Motor neuron (in vitro differentiated cells): ENCODE measurements around the gene WDR19. TPM values are rescaled to one million over a fixed set of nuclear protein-coding genes. Genes with fewer than 3 reads are reported as not detected.
"Not testable (repeated sequence)": the region's sequence is repeated elsewhere in the genome, so short reads cannot be mapped to it uniquely, and the experiment has no call there.

Source experiments
- ATAC-seq, 8 experiments: fragments of 200-7000 bp; cut with Tn5 transposase; replicated peaks in 6 of 8; 2 replicates each; pipeline ENCODE4 v1.8.0; 2021; ENCODE audit warnings: mild to moderate bottlenecking in 8 of 8, moderate library complexity in 8 of 8
- H3K27ac ChIP-seq, 2 donors: fragments of 250-450 bp; sonication (Bioruptor Pico); 2 replicates each; pipeline ENCODE4 v1.9.0; 2021; ENCODE audit warnings: antibody characterized with exemption in 2 of 2, mild to moderate bottlenecking in 2 of 2, moderate library complexity in 1 of 2
- H3K4me1 ChIP-seq, 2 donors: fragments of 250-450 bp; sonication (Bioruptor Pico); replicated peaks in 1 of 2; 2 replicates each; pipeline ENCODE4 v1.6.1; 2021; ENCODE audit warnings: antibody characterized with exemption in 2 of 2, mild to moderate bottlenecking in 2 of 2, moderate library complexity in 1 of 2
- H3K4me3 ChIP-seq, 5 donors: fragments of 250-450 bp; sonication (Bioruptor Pico); 2 replicates each; pipeline ENCODE4 v1.9.0; 2021; ENCODE audit warnings: antibody characterized with exemption in 5 of 5, mild to moderate bottlenecking in 5 of 5, moderate library complexity in 4 of 5
- WGBS, 10 experiments: fragments of 450-650 bp; shearing (Covaris generic); methylation state at CpG; one replicate each; pipeline ENCODE4 v1.0.0; 2022; 5-methylcytosine and 5-hydroxymethylcytosine counted together
- in situ Hi-C, 9 experiments: fragments of 400-800 bp; cut with MboI; loops; one replicate each; pipeline ENCODE4 v1.15.0; 2021; ENCODE audit warnings: low sequenced_read_pairs in 9 of 9, low pct_unique_long_range_greater_than_20kb in 2 of 9; ENCODE audit not compliant: unreplicated experiment in 9 of 9
- total RNA-seq, 8 experiments: library from RNA; unstranded; fragments of 300-600 nt; gene quantifications; 2 replicates each; pipeline versions ENCODE4 v1.2.3 to v1.2.4, GENCODE V29; 2022

WDR19 gene
- total RNA-seq, 8 experiments from 2014 or later: 22.9 to 64.2 (median 33.8) TPM

GRCh38 chr4:39285111-39285795 is 102.9 kb downstream of the WDR19 start:
- H3K4me1 ChIP-seq: no peaks in the 10 kb centered on the region
- in situ Hi-C loops: no loop called here
- 79 to 100% (median 95%) methylated on average over 1 to 7 of the region's 7 CpGs; no CpG with 5 or more reads in 1 of the 10 experiments for WGBS, 10 experiments
- ATAC-seq: no peak
- no peak overlapping the region for H3K4me3 ChIP-seq
- no peak overlapping the region for H3K27ac ChIP-seq

DNA sequence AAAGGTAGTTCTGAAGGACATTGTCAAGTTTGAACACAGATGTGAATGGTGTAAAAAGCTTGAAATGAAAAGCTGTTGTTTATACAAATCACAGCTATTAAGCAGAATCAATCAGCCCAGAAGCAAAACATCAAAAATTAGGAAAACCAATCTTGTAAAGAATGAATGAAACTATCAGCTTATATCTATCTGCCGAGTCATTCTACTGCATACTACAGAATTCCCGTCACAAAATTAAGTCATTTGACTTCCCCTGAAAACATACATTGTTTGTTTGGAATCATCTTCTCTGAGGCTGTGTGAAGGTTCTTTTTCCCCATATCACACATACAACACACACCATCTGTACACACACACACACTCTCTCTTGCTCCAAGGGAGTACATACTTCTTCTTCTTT is 103.5 kb downstream of the WDR19 start:
- WGBS, 10 experiments: 79 to 100% (median 100%) methylated on average over 1 to 2 of the region's 2 CpGs; no CpG with 5 or more reads in 2 of the 10 experiments
- no peak overlapping the region for H3K27ac ChIP-seq
- no peak for ATAC-seq
- no peaks in the 10 kb centered on the region for H3K4me1 ChIP-seq
- no peak overlapping the region for H3K4me3 ChIP-seq
- in situ Hi-C loops: no loop called here

GRCh38 chr4:39286263-39286662 is 103.9 kb downstream of the WDR19 start:
- Histone ChIP-seq H3K4me1 (no peaks in the 10 kb centered on the region), H3K4me3 (no peak overlapping the region), H3K27ac (no peak overlapping the region)
- in situ Hi-C loops: no loop called here
- no peak for ATAC-seq
- WGBS, 10 experiments: 92 to 100% methylated on average over 1 to 2 of the region's 2 CpGs; no CpG with 5 or more reads in 8 of the 10 experiments

DNA sequence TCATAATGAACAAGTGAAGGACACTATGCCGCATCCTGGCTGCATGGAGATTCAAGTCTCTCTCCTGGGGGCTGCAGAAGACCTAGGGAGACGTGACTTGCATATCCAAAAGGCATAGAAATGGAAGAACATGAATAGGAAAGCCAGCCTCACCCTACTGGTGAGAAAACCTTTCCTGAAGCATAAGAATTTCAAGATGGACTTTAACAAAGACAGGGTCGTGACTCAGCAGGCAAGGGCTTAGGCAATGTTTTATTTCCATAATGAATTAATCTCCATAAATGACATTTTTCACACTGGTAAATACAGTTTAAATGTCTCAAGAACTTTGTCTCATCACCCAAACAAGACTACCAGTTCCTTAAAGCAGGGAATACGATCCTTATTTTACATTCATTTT is 104.9 kb downstream of the WDR19 start:
- peak in 3 of 8 experiments; percentile 61 to 97 (median 95) for ATAC-seq
- no peak overlapping the region for H3K27ac ChIP-seq
- in situ Hi-C loops: no loop called here
- 38 to 100% (median 81%) methylated on average over 1 to 3 of the region's 4 CpGs for WGBS, 10 experiments
- H3K4me3 ChIP-seq: no peak overlapping the region
- no peaks in the 10 kb centered on the region for H3K4me1 ChIP-seq

DNA sequence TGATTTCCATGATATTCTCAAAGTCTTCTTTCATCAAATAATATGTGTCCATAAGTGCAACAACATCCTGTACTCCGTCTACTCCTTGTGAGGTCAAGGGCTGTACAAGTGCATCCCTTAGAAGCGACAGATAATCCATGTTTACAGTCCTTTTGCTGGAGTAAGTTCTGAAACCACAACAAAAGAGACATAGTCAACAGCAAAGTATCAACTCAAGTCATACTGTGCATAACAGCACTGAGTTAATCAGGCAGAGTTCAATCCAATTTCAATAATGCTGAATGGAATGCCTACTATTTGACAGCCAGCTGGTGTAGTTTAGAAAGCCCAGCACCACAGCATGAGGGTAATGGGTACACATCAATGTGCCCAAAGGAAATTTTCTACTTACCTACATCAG is 109.4 kb downstream of the WDR19 start:
- in situ Hi-C loops: no loop called here
- H3K4me1 ChIP-seq: no peaks in the 10 kb centered on the region
- no peak for ATAC-seq
- no peak overlapping the region for H3K4me3 ChIP-seq
- WGBS, 10 experiments: 96 to 100% (median 100%) methylated on average over 1 to 2 of the region's 2 CpGs; no CpG with 5 or more reads in 4 of the 10 experiments
- no peak overlapping the region for H3K27ac ChIP-seq

DNA sequence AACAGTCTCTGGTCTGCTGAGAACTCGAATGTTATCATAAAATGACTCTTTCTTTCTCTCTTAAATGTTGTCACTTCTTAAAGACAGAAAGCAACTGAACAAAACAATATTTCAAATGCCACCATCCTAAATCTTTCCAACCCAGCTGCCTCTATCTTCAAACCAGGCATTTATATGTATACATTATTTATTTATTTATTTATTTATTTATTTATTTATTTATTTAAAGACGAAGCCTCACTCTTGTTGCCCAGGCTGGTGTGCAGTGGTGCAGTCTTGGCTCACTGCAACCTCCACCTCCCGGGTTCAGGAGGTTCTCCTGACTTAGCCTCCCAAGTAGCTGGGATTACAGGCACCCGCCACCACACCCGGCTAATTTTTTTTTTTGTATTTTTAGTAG is 110.1 kb downstream of the WDR19 start:
- 60 to 100% (median 100%) methylated on average over 1 to 5 of the region's 5 CpGs; no CpG with 5 or more reads in 2 of the 10 experiments for WGBS, 10 experiments
- ATAC-seq, H3K4me3 ChIP-seq, H3K27ac ChIP-seq, in situ Hi-C loops, H3K4me1 ChIP-seq: not testable (repeated sequence)

DNA sequence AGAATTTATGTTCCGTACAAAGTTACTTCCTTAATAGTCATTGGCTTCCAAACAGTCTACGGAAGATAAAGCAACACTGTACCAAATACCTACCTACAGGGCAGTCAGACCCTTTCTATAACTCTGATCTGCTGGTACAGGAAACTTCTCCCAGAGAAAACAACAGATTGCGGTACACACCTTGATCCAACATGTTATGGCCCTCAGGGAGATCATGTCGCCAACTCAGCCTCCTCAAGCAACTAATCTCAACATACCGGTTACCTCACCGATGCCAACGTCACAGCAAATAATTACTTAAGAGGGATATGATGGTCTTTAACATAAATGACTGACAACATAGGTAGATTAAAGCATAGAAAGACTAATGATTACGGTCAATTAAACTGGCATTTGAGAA is 113.5 kb downstream of the WDR19 start:
- no peaks in the 10 kb centered on the region for H3K4me1 ChIP-seq
- no peak overlapping the region for H3K27ac ChIP-seq
- no peak for ATAC-seq
- WGBS, 10 experiments: 96 to 100% (median 99%) methylated on average over 1 to 8 of the region's 8 CpGs; no CpG with 5 or more reads in 2 of the 10 experiments
- in situ Hi-C loops: no loop called here
- H3K4me3 ChIP-seq: no peak overlapping the region

GRCh38 chr4:39302901-39303300 is 120.6 kb downstream of the WDR19 start:
- no peak for ATAC-seq
- in situ Hi-C loops: no loop called here
- Histone ChIP-seq H3K27ac (no peak overlapping the region), H3K4me3 (no peak overlapping the region), H3K4me1 (no peaks in the 10 kb centered on the region)
- 90 to 100% (median 100%) methylated on average over 1 of the region's 1 CpG; no CpG with 5 or more reads in 3 of the 10 experiments for WGBS, 10 experiments

- WGBS, 10 experiments: 86 to 100% (median 100%) methylated on average over 1 to 3 of the region's 3 CpGs; no CpG with 5 or more reads in 1 of the 10 experiments
These were observed 121.5 kb downstream of the WDR19 start for GRCh38 chr4:39303871-39304270.

GRCh38 chr4:39304651-39305050 is 122.3 kb downstream of the WDR19 start:
- no peak overlapping the region for H3K27ac ChIP-seq
- 69 to 100% (median 94%) methylated on average over 1 to 5 of the region's 5 CpGs; no CpG with 5 or more reads in 1 of the 10 experiments for WGBS, 10 experiments
- ATAC-seq: peak in 2 of 8 experiments; percentile 5 to 14
- no peak overlapping the region for H3K4me3 ChIP-seq
- no peaks in the 10 kb centered on the region for H3K4me1 ChIP-seq
- in situ Hi-C loops: no loop called here

More at GRCh38 chr4:39303871-39304270, 121.5 kb downstream of the WDR19 start:
- Histone ChIP-seq H3K4me3 (no peak overlapping the region), H3K27ac (no peak overlapping the region), H3K4me1 (no peaks in the 10 kb centered on the region)
- in situ Hi-C loops: no loop called here
- ATAC-seq: no peak

DNA sequence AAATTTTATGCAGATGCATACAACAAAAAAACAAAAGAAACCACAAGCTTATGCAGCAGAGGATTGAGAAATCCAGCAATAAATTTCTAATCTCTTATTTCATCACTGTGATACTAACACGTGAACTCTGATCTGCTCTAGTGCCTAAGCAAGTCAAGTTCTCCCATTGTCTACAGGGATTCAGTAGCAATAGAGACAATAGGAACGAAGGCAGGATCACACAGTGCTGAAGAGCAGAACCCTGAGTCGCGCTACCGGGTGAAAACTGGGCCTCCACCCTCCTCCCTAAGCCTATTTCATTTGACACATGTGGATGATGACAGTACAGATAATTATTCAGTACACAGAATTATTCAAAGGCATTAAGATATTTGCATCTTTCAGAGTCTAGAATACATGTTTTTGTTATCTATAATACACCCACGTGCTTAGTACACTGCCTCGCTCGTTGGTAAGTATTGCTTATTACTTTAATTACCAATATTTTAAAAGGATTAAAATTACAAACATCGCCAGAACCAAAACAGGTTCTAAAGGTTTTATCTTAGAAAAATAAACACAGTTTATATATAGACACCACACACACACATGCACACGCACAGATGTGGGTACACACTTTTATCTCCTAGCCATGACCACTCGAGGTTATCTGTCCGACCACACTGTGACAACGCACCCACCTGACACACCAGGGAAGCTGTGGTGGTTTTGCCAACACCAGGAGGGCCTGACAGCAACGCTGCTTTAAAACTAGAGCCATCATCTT is 123.8 kb downstream of the WDR19 start:
- 16 to 100% (median 87%) methylated on average over 1 to 14 of the region's 14 CpGs; no CpG with 5 or more reads in 1 of the 10 experiments for WGBS, 10 experiments
- Histone ChIP-seq H3K27ac (no peak overlapping the region), H3K4me1 (no peaks in the 10 kb centered on the region), H3K4me3 (no peak overlapping the region)
- in situ Hi-C loops: no loop called here
- peak in 4 of 8 experiments; percentile 38 to 98 (median 96) for ATAC-seq

DNA sequence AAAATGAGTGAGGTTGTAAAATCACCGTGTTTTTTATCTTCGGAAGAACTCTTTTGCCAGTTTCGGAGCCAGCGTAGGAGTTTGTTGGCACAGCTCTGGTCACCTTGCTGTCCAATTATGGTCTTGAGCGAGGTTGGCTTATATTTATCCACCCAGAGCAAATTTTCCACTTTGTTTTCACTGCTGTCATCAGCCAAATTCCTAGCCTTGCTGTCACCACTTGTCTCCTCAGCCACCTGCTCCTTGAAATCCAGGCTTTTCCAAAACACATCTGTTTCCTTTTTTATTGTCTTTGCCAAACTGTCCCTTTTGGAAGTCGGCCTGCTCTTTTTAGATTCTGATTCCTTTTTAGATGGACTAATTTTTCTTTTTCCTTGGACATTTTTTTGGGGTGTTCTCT is 126.3 kb downstream of the WDR19 start:
- Histone ChIP-seq H3K27ac (no peak overlapping the region), H3K4me3 (no peak overlapping the region), H3K4me1 (no peaks in the 10 kb centered on the region)
- ATAC-seq: no peak
- WGBS, 10 experiments: 93 to 100% (median 96%) methylated on average over 1 to 6 of the region's 6 CpGs; no CpG with 5 or more reads in 2 of the 10 experiments
- in situ Hi-C loops: no loop called here

- no peak overlapping the region for H3K4me3 ChIP-seq
- in situ Hi-C loops: no loop called here
- H3K4me1 ChIP-seq: no peaks in the 10 kb centered on the region
- H3K27ac ChIP-seq: no peak overlapping the region
- WGBS, 10 experiments: 42 to 82% (median 63%) methylated on average over 4 of the region's 4 CpGs; no CpG with 5 or more reads in 1 of the 10 experiments
- no peak for ATAC-seq
These were observed 130.5 kb downstream of the WDR19 start for GRCh38 chr4:39312816-39313215.
